Measurements from ENCODE around the gene GCNT2. TPM values are rescaled to one million over a fixed set of nuclear protein-coding genes. Genes with fewer than 3 reads are reported as not detected.
"Not testable (repeated sequence)": the region's sequence is repeated elsewhere in the genome, so short reads cannot be mapped to it uniquely, and the experiment has no call there.

Gene GCNT2
- total RNA-seq, 1 donor from 2014 or later: 14.8 TPM

GRCh38 chr6:10514049-10514780, 6.9 kb upstream of the GCNT2 start:
- DNase-seq: no peak

GRCh38 chr6:10516953-10517352, 4.2 kb upstream of the GCNT2 start:
- DNase-seq: no peak

GRCh38 chr6:10518557-10519407, 2.4 kb upstream of the GCNT2 start:
- no peak for DNase-seq

- not testable (repeated sequence) for DNase-seq
Measured at GRCh38 chr6:10519408-10519697, 1.8 kb upstream of the GCNT2 start.

GRCh38 chr6:10520468-10520867, 683 bp upstream of the GCNT2 start:
- no peak for DNase-seq

- DNase-seq: no peak
Measured at GRCh38 chr6:10522929-10523573, 1.9 kb downstream of the GCNT2 start.

- DNase-seq: no peak
Measured at GRCh38 chr6:10526156-10526555, 5.0 kb downstream of the GCNT2 start.

- no peak for DNase-seq
Measured at GRCh38 chr6:10528158-10528981, 7.2 kb downstream of the GCNT2 start.

- no peak for DNase-seq
Measured at GRCh38 chr6:10529231-10529801, 8.2 kb downstream of the GCNT2 start.

- not testable (repeated sequence) for DNase-seq
Measured at GRCh38 chr6:10529828-10530374, 8.8 kb downstream of the GCNT2 start.

GRCh38 chr6:10531503-10531902, 10.4 kb downstream of the GCNT2 start:
- no peak for DNase-seq

GRCh38 chr6:10531942-10532341, 10.8 kb downstream of the GCNT2 start:
- DNase-seq: no peak

- no peak for DNase-seq
Measured at GRCh38 chr6:10532392-10532791, 11.2 kb downstream of the GCNT2 start.

GRCh38 chr6:10534419-10534762, 13.2 kb downstream of the GCNT2 start:
- DNase-seq: no peak

GRCh38 chr6:10535193-10535592, 14.0 kb downstream of the GCNT2 start:
- DNase-seq: no peak

GRCh38 chr6:10537726-10538125, 16.6 kb downstream of the GCNT2 start:
- no peak for DNase-seq

- DNase-seq: no peak
Measured at GRCh38 chr6:10540073-10540746, 19.1 kb downstream of the GCNT2 start.

GRCh38 chr6:10541591-10541990, 20.4 kb downstream of the GCNT2 start:
- DNase-seq: no peak

- no peak for DNase-seq
Measured at GRCh38 chr6:10542213-10542612, 21.1 kb downstream of the GCNT2 start.

GRCh38 chr6:10543488-10543887, 22.3 kb downstream of the GCNT2 start:
- DNase-seq: no peak

- no peak for DNase-seq
Measured at GRCh38 chr6:10545482-10545881, 24.3 kb downstream of the GCNT2 start.
